Measurements from ENCODE around the gene BEND7.

DNA sequence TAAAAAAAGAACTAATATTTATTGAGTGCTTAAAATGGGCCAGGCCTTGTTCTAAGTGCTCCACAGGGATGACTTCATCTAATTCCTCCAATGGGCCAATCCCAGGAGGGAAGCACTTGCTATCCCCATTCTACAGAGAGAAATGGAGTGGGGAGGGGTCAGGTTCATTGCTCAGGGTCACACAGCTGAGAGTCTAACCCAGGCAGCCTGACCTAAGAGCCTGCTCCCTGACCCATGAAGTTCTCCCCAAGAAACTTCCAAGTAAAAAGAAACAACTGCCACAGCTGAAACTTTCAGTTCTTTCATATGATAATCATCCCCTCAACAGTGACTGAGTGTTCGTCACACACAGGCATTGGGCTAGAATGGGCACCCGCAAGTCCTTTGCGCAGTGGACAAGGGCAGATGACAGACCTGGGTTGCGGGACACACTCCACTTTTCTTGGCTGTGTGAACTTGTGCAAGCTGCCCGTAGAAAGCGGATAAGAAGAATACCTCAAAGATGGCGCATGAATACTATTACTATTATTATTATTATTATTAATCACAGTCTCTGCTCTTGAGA is 39.7 kb downstream of the BEND7 start:
- TF ChIP-seq, protein P1, sequence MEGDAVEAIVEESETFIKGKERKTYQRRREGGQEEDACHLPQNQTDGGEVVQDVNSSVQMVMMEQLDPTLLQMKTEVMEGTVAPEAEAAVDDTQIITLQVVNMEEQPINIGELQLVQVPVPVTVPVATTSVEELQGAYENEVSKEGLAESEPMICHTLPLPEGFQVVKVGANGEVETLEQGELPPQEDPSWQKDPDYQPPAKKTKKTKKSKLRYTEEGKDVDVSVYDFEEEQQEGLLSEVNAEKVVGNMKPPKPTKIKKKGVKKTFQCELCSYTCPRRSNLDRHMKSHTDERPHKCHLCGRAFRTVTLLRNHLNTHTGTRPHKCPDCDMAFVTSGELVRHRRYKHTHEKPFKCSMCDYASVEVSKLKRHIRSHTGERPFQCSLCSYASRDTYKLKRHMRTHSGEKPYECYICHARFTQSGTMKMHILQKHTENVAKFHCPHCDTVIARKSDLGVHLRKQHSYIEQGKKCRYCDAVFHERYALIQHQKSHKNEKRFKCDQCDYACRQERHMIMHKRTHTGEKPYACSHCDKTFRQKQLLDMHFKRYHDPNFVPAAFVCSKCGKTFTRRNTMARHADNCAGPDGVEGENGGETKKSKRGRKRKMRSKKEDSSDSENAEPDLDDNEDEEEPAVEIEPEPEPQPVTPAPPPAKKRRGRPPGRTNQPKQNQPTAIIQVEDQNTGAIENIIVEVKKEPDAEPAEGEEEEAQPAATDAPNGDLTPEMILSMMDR (IDR thresholded peaks at IDR 0.05), result no peak
- no peak for TF ChIP-seq POLR2AphosphoS5 (IDR thresholded peaks at IDR 0.05)
- TF ChIP-seq POLR2A (IDR thresholded peaks at IDR 0.05), result no peak
